Cardiac septum (tissue), 1 donor: ENCODE data around the gene MOSPD3. TPM values are rescaled to one million over a fixed set of nuclear protein-coding genes. Genes with fewer than 3 reads are reported as not detected.

Experiments
- DNase-seq: peaks from one replicate; pipeline ENCODE4 v3.0.0-alpha.2; 2020; ENCODE audit warnings: low spot score
- intact Hi-C: fragments of 100-400 bp; cut with DNase I; formaldehyde crosslinking; loops from one replicate; pipeline ENCODE4 v1.14.0; 2022
- total RNA-seq: library from RNA; stranded (reverse); fragmentation: NEBNext Ultra II Directional; extraction: Animal tissue kit (Norgen Biotek cat#: 25700); gene quantifications from one replicate; pipeline ENCODE4 v1.2.1, GENCODE V29; 2021
- donor health status: DM: no; HTN: no; CAD: no.

Gene MOSPD3
- total RNA-seq, 1 donor from 2014 or later = 9.2 TPM

DNA sequence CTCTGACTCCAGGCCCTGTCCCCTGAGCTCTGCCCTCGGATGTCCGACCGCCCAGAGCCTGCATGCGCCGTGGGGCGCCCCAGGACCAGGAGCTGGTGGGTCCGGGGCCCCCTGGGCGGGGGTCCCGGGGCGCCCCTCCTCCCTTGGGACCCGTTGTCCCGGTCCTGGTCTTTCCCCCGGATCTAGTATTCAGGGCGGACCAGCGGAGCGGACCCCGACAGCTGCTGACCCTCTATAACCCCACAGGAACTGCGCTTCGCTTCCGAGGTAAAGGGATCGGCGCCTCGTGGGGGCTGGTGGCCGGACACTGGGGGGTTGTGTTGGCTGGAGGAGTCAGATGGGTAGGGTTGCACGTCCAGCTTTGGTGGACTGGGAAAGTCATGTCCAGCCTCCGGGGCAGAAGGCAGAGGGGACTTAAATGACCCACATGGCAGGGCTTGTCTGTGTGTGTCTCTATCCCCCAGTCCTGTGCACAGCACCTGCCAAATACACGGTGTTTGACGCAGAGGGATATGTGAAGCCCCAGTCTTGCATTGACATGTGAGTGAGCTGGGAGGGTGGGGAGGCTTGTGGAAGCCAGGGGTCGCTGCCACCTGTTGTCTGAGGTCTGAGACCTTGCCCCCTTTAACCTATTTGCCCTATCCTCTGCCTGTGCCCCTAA is 520 bp downstream of the MOSPD3 start:
- intact Hi-C loops = loop anchor here (1.0 to 2.0 kb wide), 2 partner anchors 27 to 60 kb away; partner anchors contain the start of genes FBXO24, GNB2 and LRCH4
- DNase-seq = no peak

DNA sequence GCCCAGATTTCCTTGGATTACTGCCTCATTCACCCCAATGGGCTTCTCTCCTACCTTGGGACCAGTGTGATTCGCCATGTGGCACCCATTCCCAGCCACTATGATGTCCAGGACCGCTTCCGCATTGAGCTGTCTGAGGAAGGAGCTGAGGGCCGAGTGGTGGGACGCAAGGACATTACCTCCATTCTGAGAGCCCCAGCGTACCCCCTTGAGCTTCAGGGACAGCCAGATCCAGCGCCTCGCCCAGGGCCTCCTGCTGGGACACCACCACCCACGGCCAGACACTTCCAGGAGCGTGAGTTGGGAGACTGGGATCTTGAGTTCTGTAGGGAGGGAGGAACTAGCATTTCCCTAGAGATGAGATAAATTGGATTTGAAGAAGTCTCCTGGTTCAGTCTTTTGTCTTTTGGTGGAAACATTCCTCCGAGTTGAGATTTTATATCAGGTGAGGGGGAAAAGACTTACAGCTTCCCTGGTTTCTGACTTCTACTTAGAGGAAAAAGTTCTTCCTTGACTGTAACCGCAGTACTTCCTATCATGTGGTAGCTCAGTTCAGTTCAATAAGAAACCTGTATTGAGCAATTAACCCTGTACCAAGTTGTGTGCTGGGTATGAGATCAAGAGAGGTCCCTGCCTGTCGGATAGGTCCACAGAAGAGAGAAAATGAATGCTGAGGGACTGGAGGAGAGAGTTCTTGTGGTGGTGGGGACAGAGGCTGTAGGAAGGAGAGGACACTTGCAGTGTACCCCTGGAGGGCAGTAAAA is 1.3 kb downstream of the MOSPD3 start:
- intact Hi-C loops = loop anchor here (2.0 kb wide), 1 partner anchor 59 kb away; the partner anchor contains the start of gene GNB2

DNA sequence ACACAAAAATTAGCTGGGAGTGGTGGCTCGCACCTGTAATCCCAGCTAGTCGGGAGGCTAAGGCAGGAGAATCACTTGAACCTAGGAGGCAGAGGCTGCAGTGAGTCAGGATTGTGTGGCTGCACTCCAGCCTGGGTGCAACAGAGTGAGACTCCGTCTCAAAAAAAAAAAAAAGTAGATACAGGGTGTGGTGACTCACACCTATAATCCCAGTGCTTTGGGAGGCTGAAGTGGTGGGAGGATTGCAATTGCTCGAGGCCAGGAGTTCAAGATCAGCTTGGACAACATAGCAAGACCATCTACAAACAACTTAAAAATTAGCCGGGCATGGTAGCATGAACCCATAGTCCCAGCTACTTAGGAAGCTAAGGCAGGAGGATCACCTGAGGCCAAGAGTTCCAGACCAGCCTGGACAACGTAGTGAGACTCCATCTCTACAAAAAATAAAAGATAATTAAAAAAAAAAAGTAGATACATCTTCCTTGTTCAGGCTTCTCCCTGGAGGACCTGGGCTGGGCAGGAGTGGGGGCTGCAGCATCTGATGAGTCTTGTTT is 2.0 kb downstream of the MOSPD3 start:
- DNase-seq = no peak
- intact Hi-C loops = no loop called here

More for the DNA sequence above, 1.3 kb downstream of the MOSPD3 start:
- no peak for DNase-seq

DNA sequence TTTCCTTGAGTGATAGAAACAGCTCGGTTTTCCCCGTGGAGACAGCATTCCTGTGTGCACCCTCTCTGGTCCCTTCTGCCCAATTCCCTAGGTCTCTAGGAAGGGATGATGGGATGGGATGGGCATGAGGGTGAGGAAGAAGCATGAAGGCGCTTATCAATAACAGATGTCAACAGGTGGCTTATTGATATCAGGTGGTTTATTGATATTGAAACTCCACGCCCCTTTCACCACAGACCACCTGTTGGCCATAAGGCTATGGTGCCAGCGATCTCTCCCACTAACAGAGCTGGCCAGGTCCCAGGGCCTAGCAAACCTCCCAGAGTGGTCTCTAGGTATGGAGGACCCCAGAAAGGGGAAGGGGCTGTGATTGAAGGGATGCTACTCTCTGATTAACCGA is 7.9 kb downstream of the MOSPD3 start:
- intact Hi-C loops = no loop called here
- no peak for DNase-seq

DNA sequence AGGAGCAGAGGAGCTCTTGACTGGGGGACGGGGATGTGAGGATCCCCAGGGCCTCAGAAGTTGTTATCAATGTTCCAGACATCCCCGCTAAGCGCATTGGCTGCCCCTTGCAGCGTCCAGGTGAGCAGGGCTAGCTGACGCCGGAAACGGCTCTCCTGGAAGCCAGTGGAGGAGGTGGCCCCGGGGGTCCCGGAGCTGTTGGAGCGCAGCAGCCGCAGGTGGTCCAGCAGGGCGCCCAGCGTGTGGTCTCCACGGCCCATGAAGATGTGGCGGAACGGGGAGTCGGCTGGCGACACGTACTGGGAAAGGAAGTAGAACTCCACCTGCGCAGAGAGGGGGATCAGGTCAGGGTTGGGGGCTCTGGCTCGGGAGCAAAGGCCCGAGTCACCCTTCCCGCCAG is 8.5 kb downstream of the MOSPD3 start:
- DNase-seq = no peak
- intact Hi-C loops = no loop called here

DNA sequence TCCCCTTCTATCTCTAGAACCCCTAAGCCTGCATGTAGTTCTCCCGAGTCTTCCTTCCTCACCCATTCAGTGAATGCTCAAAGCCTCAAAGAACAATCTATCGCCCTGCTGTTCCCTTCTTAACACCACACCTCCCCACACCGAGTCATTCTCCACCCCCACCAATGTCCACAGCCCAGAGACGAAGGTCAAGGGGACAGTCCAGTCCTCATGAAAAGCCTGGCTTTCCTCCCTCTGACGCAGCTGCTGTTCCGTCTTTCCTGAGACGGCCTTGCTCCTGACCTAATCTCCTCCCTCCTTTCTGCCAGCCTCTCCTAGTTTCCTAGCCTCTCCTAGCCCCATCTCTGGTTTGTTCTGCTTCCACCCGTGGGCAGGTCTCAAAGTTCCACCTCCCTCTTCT is 9.2 kb downstream of the MOSPD3 start:
- DNase-seq = no peak
- intact Hi-C loops = no loop called here

DNA sequence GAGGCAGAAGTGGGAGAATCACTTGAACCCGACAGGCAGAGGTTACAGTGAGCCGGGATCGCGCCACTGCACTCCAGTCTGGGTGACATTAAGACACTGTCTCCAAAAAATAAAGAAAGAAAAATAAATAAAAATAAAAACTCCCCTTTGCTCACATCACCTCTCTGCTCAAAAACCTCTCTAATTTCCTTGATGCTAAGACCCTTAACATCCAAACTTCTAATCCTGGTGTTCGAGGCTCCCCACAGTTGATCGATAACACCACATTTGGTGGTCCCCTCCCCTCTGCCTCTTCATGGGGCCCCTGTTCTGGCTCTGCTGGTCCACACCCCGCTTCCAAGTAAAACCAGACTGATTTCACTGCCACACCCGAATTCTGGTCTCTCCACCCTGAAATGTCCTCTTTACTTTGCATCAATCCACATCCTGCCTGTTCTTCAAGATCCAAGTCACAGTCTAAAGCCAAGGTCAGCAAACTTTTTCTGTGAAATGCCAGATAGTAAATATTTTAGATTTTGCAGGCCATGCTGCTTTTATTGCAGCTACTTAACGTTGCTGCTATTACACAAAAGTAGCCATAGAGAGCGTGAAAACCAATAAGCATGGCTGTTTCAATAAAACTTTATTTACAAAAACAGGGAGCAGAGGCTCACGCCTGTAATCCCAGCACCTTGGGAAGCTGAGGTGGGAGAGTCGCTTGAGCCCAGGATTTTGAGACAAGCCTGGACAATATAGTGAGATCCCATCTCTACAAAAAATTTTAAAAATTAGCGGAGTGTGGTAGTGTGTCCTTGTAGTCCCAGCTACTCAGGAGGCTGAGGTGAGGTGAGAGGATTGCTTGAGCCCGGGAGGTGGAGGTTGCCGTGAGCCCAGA is 11.8 kb downstream of the MOSPD3 start:
- no peak for DNase-seq
- intact Hi-C loops = no loop called here

DNA sequence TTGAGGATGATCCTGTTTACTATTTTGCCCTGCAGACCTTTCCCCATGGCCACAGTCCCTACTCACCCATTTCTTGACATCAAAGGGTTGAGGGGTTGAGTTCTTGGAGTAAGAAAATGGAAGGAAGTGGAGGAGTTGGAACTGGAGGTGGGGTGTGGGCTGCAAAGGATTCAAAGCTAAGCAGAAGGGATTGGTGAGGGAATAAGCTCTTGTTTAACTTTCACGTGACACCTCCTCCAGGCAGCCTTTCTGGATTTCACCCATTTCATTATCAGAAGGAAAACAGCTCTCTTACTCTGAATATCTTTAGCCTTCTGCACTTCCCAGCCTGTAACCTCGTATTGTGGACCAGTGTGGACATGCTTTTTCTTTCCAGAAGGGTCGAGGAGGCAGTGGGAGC is 13.7 kb downstream of the MOSPD3 start:
- no peak for DNase-seq
- intact Hi-C loops = no loop called here

DNA sequence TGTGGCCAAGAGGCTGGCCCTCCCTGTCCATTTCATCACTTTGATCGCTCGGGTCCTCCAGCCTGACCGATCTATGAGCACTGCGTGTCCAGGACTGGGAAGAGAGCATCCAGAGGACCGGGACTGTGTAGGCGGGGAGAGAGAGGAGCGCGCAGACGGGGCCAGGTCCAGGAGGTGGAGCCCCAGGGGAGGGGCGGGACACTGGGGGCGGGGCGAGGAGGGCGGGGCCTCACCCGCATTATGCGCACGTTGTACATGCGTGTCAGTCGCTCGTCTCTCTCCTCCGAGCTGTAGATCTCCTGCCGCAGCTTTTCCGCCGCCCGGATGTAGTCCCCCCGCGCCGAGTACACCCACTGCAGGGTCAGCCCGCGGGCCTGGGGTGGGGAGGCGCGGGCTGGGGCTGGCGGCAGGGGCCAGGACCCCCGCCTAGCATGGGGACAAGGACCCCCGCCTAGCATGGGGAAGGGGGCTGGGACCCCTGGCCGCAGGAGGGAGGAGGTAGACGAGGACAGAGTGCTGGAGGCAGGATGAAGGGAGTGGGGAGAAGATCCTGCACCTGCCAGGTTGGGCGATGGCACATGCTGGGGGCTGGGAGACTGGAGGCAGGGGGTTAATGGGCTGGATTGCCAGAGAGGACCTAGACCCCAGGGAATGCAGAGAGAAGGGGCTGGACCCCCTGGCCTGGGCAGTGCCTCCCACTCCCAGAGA is 14.3 kb downstream of the MOSPD3 start:
- intact Hi-C loops = no loop called here
- DNase-seq = peak; percentile 91

DNA sequence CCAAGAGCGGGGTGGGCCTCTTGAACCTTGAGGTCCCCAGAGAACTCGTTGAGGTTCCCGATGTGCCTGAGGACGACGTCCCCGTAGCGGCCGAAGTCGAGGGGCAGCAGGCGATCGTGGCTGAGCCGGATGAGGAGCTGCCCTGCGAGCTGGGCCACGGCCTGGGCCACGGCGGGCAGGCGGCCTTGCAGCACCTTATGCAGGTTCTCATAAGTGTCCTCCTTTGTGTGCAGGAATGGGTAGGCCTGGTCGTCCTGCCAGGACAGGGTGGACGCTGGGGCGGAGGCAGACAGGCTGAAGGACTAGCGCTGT is 14.9 kb downstream of the MOSPD3 start:
- intact Hi-C loops = no loop called here
- DNase-seq = no peak

DNA sequence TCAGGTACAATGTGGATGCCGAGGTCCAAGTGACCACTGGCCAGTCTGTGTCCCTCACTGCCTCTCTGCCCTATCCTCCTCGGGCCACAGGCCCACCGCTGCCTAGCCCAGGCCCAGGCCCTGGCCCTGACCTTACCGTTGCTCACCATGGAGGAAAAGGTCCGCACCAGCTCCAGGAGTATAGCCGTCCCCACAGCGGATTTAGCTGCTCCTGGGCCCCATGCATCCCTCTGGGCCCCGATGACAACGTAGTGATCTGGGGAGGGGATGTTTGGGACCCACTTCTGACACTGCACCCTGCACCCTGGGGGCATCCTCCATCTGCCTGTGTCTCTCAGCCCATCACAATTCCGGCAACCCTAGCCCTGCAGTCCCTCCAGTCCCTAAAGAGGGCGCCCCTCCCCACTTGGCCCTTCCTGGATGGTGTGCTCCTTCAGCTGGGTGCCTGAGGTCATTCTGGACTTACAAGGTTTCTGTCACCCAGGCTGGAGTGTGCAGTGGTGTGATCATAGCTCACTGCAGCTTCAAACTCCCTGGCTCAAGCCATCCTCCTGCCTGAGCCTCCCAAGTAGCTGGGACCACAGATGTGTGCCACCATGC is 16.9 kb downstream of the MOSPD3 start:
- intact Hi-C loops = no loop called here
- DNase-seq = no peak

DNA sequence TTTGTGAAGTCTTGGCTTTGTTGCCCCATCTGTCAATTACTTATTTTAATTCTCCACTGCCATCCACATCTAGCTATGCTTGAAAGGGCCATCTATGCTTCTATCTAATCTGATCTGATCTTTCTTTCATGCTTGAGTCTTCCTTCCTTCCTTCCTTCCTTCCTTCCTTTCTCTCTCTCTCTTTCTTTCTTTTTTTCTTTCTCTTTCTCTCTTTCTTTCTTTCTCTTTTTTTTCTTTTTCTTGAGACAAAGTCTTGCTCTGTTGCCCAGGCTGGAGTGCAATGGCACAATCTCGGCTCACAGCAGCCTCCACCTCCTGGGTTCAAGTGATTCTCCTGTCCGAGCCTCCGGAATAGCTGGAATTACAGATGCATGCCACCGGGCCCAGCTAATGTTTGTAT is 17.7 kb downstream of the MOSPD3 start:
- DNase-seq = no peak
- intact Hi-C loops = no loop called here

DNA sequence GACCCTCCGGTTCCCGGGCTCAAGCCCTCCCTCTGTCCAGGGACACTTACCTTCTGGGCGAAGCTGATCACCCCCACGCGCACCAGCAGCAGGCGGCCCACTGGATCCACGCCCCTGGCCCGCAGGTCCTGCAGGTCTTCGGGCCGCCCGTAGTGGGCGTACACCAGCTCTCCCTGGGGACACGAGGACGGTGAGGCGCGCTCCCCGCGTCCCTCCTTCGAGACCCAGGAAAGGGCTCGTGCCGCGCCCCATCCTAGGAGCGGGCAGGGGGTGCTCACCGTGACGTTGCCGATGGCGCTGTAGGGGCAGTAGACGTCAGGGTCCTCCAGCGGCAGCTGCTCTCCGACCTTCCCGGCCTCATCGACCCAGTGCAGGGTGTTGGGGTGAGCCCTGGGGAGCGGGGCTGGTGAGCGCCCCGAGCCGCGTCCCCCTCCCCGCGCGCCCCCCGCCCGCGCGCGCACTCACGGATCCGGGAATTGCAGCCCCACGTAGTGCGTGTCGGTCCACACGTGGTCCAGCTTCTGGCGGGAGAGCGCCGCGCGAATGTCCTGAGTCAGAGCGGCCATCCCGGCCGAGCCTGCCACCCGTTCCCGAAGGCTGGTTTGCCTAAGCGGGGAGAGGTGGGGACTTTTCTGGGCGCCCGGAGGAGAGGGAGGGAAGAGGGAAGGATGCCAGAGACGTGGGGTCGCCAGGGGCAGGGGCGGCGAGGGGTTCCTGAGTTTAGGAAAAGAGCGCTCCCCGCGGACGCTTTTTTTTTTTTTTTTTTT is 20.8 kb downstream of the MOSPD3 start:
- intact Hi-C loops = no loop called here
- DNase-seq = no peak

DNA sequence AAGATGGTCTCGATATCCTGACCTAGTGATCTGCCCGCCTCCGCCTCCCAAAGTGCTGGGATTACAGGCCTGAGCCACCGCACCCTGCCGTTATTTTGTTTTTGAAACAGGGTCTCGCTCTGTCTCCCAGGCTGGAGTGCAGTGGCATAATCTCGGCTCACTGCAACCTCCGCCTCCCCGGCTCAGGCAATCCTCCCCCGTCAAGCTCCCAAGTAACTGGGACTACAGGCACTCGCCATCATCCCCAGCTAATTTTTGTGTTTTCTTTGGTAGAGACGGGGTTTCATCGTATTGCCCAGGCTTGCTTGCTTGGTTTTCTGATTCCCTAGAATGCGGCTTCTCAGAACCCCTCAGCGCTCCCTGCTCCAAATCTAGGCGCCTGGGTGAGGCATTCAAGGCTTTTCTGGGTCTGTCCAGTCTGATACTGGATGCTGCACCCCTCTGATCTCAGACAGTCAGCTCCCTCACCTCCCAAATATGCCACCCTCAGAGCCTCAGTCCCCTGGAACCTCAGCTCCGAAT is 27.7 kb downstream of the MOSPD3 start:
- intact Hi-C loops = no loop called here
- no peak for DNase-seq

DNA sequence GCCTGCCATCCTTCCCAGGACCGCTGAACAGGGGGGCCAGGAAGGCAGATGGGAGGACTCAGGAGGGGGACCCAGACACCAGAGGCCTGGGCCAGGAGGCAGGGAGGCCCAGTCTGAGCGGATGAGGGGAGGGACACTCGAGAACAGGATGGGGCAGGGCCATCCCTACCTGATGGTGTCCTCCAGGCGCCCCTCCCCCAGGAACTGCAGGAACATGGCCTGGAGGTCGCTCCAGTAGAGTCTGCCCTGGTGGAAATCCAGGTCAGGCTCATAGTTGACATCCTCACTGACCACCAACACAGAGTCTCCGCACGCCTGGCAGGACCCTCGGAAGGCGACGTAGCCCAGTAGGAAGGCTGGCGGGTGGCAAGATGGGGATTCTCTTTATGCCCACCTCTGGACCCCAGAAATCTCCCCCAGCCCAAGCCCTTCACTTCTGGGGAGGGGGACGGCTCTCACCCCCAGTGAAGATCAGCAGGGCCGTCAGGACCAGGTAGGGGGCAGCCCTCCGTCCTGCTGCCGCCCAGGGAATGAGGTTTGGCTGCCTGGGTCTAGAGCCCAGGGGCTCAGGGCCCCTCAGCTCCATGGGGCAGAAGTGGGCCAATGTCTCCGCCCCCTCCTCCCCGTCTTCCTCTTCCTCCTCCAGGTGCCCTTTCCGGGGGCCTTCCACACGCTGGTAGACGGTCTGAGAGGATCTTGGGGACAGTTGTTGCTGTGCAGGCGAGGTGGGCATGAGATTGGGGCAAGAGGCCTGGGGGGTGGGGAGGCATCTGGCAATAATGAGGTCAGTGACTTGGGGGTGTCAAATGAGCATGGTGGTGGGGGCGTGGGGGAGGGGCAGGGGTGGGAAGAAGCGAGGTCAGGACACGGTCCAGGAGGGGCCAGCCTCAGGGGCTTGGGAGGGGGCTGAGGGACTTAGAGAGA is 28.4 kb downstream of the MOSPD3 start:
- DNase-seq = no peak
- intact Hi-C loops = no loop called here

DNA sequence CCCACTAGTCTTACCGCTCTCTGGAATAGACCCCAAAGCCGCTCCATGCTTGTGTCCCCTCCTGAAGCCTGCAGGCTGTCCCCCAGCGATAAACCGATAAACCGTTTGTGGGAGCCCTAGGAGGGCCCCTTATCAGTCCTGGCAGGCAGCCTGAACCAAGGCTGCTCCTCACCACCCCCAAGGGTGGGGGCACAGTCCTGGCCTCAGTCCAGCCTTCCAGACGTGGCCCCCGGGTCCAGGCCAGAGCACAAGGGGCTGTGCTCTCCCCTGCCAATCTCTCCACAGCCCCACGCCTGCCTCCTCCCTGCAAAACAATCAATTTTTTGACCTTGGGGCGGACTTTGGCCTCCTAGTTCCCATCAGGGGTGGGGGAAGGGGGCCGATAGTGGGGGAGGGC is 29.1 kb downstream of the MOSPD3 start, which contains the start of gene TFR2:
Gene TFR2, minus strand, starts transcription at position 90 of the 397 bp plus-strand sequence. Its CDS starts 43 bp downstream, at position 47.
- no peak for DNase-seq
- intact Hi-C loops = no loop called here
